Bronchial epithelial cell (primary cell): Measurements from ENCODE around the gene C17orf114.

Source experiments
- DNase-seq: peaks from one replicate; pipeline ENCODE4 v3.0.0-alpha.2; 2010; ENCODE audit warnings: low read depth
- FAIRE-seq: peaks from 2 replicates; lab custom pipeline; 2011; peaks lifted over from hg19 to GRCh38; lab: Jason Lieb, UNC
- H3K27me3 ChIP-seq: 2 replicates; pipeline ENCODE4 v1.5.1; 2011; ENCODE audit warnings: low read length; ENCODE audit not compliant: control insufficient read depth, insufficient read depth
- H3K36me3 ChIP-seq: 2 replicates; pipeline ENCODE4 v1.5.1; 2011; ENCODE audit warnings: low read length; ENCODE audit not compliant: control insufficient read depth, insufficient read depth
- H3K4me3 ChIP-seq: 2 replicates; pipeline ENCODE4 v1.5.1; 2011; ENCODE audit warnings: mild to moderate bottlenecking, low read depth, low read length, control low read depth
- CTCF ChIP-seq: IDR thresholded peaks from 2 replicates; pipeline ENCODE4 v1.5.1; 2011; ENCODE audit warnings: mild to moderate bottlenecking, moderate library complexity, low read length, control low read depth, inconsistent platforms; ENCODE audit not compliant: insufficient read depth, severe bottlenecking

C17orf114 gene

GRCh38 chr17:4843321-4844000 lies 41.3 kb upstream of the C17orf114 start:
- no peak for TF ChIP-seq CTCF
- no peak for DNase-seq
- FAIRE-seq, result no peak
- peaks cover 5% of the 10 kb centered on the region for H3K36me3 ChIP-seq
- no peaks in the 10 kb centered on the region for H3K27me3 ChIP-seq
- H3K4me3 ChIP-seq, result no peak overlapping the region

- no peaks in the 10 kb centered on the region for H3K27me3 ChIP-seq
- FAIRE-seq (no peak), DNase-seq (no peak)
- peaks cover 7% of the 10 kb centered on the region for H3K36me3 ChIP-seq
- no peak overlapping the region for H3K4me3 ChIP-seq
- no peak for TF ChIP-seq CTCF
These were observed 40.2 kb upstream of the C17orf114 start for GRCh38 chr17:4842376-4842775.

GRCh38 chr17:4840893-4841242 lies 38.7 kb upstream of the C17orf114 start:
- Histone ChIP-seq H3K27me3 (no peaks in the 10 kb centered on the region), H3K36me3 (peaks cover 7% of the 10 kb centered on the region), H3K4me3 (no peak overlapping the region)
- TF ChIP-seq CTCF, result no peak
- FAIRE-seq, result no peak
- DNase-seq, result no peak

GRCh38 chr17:4839965-4840892 lies 38.1 kb upstream of the C17orf114 start:
- FAIRE-seq (no peak), DNase-seq (no peak)
- no peak for TF ChIP-seq CTCF
- H3K4me3 ChIP-seq, result no peak overlapping the region
- peaks cover 9% of the 10 kb centered on the region for H3K36me3 ChIP-seq
- no peaks in the 10 kb centered on the region for H3K27me3 ChIP-seq

GRCh38 chr17:4839221-4839620 lies 37.1 kb upstream of the C17orf114 start:
- no peak for DNase-seq
- FAIRE-seq, result no peak
- Histone ChIP-seq H3K4me3 (no peak overlapping the region), H3K27me3 (no peaks in the 10 kb centered on the region), H3K36me3 (peaks cover 9% of the 10 kb centered on the region)
- no peak for TF ChIP-seq CTCF
